Endothelial cell of umbilical vein (primary cell): ENCODE results near the gene TNFRSF4. TPM values are rescaled to one million over a fixed set of nuclear protein-coding genes. Genes with fewer than 3 reads are reported as not detected.

Source experiments
- BruUV-seq: library from RNA; stranded (reverse); fragments of 400-500 nt; replicated peaks from 2 replicates; lab custom pipeline; 2021; lab: Mats Ljungman, UMichigan
- CTCF ChIA-PET: fragments of 300-600, 350-600 bp; sonication (Branson Sonifier 250); formaldehyde crosslinking; loops from one replicate; lab custom pipeline; 2021; ENCODE audit warnings: antibody characterized with exemption, inconsistent platforms; lab: Charles Lee
- POLR2A ChIA-PET: fragments of 300-600, 350-600 bp; sonication (Branson Sonifier 250); formaldehyde crosslinking; loops from one replicate; lab custom pipeline; 2021; ENCODE audit warnings: antibody characterized with exemption, inconsistent platforms; lab: Charles Lee
- DNase-seq: peaks from one replicate; pipeline ENCODE4 v3.0.0-alpha.2; 2011; ENCODE audit warnings: low read depth, low spot score
- FAIRE-seq: peaks from 2 replicates; lab custom pipeline; 2011; peaks lifted over from hg19 to GRCh38; lab: Jason Lieb, UNC
- H2AFZ ChIP-seq: 2 replicates; pipeline ENCODE4 v1.6.0; 2012; ENCODE audit warnings: low read depth, low read length, control low read depth, inconsistent platforms
- H3K27ac ChIP-seq: 2 replicates; pipeline ENCODE4 v1.5.1; 2011; ENCODE audit warnings: low read depth, mild to moderate bottlenecking, control low read depth, low read length, moderate library complexity; ENCODE audit not compliant: insufficient read depth
- H3K27me3 ChIP-seq, 2 experiments: 2 replicates each; pipeline versions ENCODE4 v1.6.0 to v1.6.1; 2011; ENCODE audit warnings: low read length in 2 of 2, mixed read lengths in 1 of 2; ENCODE audit not compliant: control insufficient read depth in 2 of 2, insufficient read depth in 2 of 2
- H3K36me3 ChIP-seq, 2 experiments: 2 replicates in 1 of 2; 3 replicates in 1 of 2; pipeline ENCODE4 v1.5.1; 2011; ENCODE audit warnings: low read length in 2 of 2, mild to moderate bottlenecking in 1 of 2, moderate library complexity in 1 of 2; ENCODE audit not compliant: control insufficient read depth in 2 of 2, insufficient read depth in 2 of 2; ENCODE audit errors: extremely low read depth in 1 of 2
- H3K4me1 ChIP-seq: 3 replicates; pipeline ENCODE4 v1.5.1; 2011; ENCODE audit warnings: mild to moderate bottlenecking, low read length; ENCODE audit not compliant: control insufficient read depth, insufficient read depth; ENCODE audit errors: extremely low read depth
- H3K4me2 ChIP-seq: 2 replicates; pipeline ENCODE4 v1.6.1; 2011; ENCODE audit warnings: low read length, control low read depth, mixed read lengths; ENCODE audit not compliant: insufficient read depth
- H3K4me3 ChIP-seq, 3 experiments: fragments of 200-600 bp in 1 of 3; sonication (generic), shearing (Covaris generic) in 1 of 3; replicated peaks in 1 of 3; 2 replicates each; pipeline ENCODE4 v1.5.1; 2011 to 2016; ENCODE audit warnings: control low read depth in 3 of 3, low read length in 3 of 3, mild to moderate bottlenecking in 2 of 3, inconsistent platforms in 1 of 3, low read depth in 1 of 3, moderate library complexity in 1 of 3; ENCODE audit not compliant: insufficient read depth in 1 of 3
- H3K79me2 ChIP-seq: 2 replicates; pipeline ENCODE4 v1.6.0; 2012; ENCODE audit warnings: low read length, inconsistent platforms; ENCODE audit not compliant: control insufficient read depth, insufficient read depth
- H3K9ac ChIP-seq: replicated peaks from 2 replicates; pipeline ENCODE3; 2011; ENCODE audit warnings: low read length, control low read depth; ENCODE audit not compliant: insufficient read depth; ENCODE audit errors: extremely low read depth
- H3K9me1 ChIP-seq: replicated peaks from 3 replicates; pipeline ENCODE4 v1.6.0; 2011; ENCODE audit warnings: mild to moderate bottlenecking, low read length; ENCODE audit not compliant: control insufficient read depth, insufficient read depth; ENCODE audit errors: extremely low read depth
- H3K9me3 ChIP-seq: replicated peaks from 2 replicates; pipeline ENCODE4 v1.5.1; 2012; ENCODE audit warnings: low read length, inconsistent platforms; ENCODE audit not compliant: control insufficient read depth, insufficient read depth
- H4K20me1 ChIP-seq: replicated peaks from 2 replicates; pipeline ENCODE3; 2011; ENCODE audit warnings: mild to moderate bottlenecking, low read length; ENCODE audit not compliant: control insufficient read depth, insufficient read depth; ENCODE audit errors: extremely low read depth
- CTCF ChIP-seq, 2 donors: IDR thresholded peaks; 1 replicate in 1 of 2; 2 replicates in 1 of 2; pipeline ENCODE4 v1.5.1; 2011; ENCODE audit warnings: low read length in 2 of 2, mild to moderate bottlenecking in 2 of 2, moderate library complexity in 2 of 2, control low read depth in 1 of 2, inconsistent platforms in 1 of 2, low read depth in 1 of 2; ENCODE audit not compliant: insufficient read depth in 1 of 2; ENCODE audit errors: extremely low read depth in 1 of 2
- EZH2 ChIP-seq: IDR thresholded peaks from 2 replicates; pipeline ENCODE4 v1.6.1; 2012; ENCODE audit warnings: borderline replicate concordance, low read depth, mild to moderate bottlenecking, moderate library complexity, low read length, inconsistent platforms; ENCODE audit not compliant: severe bottlenecking
- FOS ChIP-seq: IDR thresholded peaks from 2 replicates; pipeline ENCODE4 v1.6.1; 2011; ENCODE audit warnings: mild to moderate bottlenecking, low read length, moderate library complexity, borderline replicate concordance; ENCODE audit not compliant: insufficient read depth
- GATA2 ChIP-seq: IDR thresholded peaks from 2 replicates; pipeline ENCODE4 v1.7.0; 2011; ENCODE audit warnings: low read depth, mild to moderate bottlenecking, moderate library complexity, mixed read lengths, low read length; ENCODE audit not compliant: insufficient read length, insufficient read depth
- JUN ChIP-seq: IDR thresholded peaks from 2 replicates; pipeline ENCODE4 v1.6.1; 2011; ENCODE audit warnings: borderline replicate concordance, low read depth; ENCODE audit not compliant: insufficient read length, insufficient read depth
- MYC ChIP-seq: IDR thresholded peaks from one replicate; pipeline ENCODE4 v1.6.1; 2011; ENCODE audit warnings: mild to moderate bottlenecking, low read depth, low read length
- POLR2A ChIP-seq: IDR thresholded peaks from 2 replicates; pipeline ENCODE4 v1.6.1; 2012; ENCODE audit warnings: low read depth, mild to moderate bottlenecking, control low read depth, low read length
- POLR2AphosphoS5 ChIP-seq: IDR thresholded peaks from 2 replicates; pipeline ENCODE4 v1.6.1; 2012; ENCODE audit warnings: low read depth, mild to moderate bottlenecking, control low read depth, low read length, moderate library complexity; ENCODE audit not compliant: insufficient read depth
- dilution Hi-C: fragments of 300-500 bp; cut with MboI; formaldehyde crosslinking; loops from one replicate; pipeline ENCODE4 v1.15.0; 2019; ENCODE audit warnings: low sequenced_read_pairs; ENCODE audit not compliant: extremely low pct_ligation_motif_present
- intact Hi-C: fragments of 100-400 bp; cut with micrococcal nuclease; formaldehyde crosslinking; loops from one replicate; pipeline ENCODE4 v1.10.0; 2022
- polyA plus RNA-seq, 4 experiments: library from polyadenylated mRNA; depleted of rRNA in 3 of 4; stranded (reverse) in 3 of 4; unstranded in 1 of 4; fragments of >200 nt; gene quantifications; 2 replicates each; pipeline versions ENCODE4 v1.2.1 to v1.2.3, GENCODE V29; 2011 to 2012; ENCODE audit warnings: missing spikeins in 1 of 4
- total RNA-seq: library from RNA; stranded (reverse); gene quantifications from 2 replicates; pipeline ENCODE4 v1.2.3, GENCODE V29; 2021
- TF ChIP-seq, protein P1 (sequence below): IDR thresholded peaks from 2 replicates; pipeline ENCODE4 v1.6.1; 2011; ENCODE audit not compliant: insufficient read depth, insufficient read length

The TNFRSF4 gene
- total and polyA plus RNA-seq, 2 donors (not counting 3 experiments of a cell fraction or from before 2014, with no cell fraction given), result 0.55 to 1.5 TPM

DNA sequence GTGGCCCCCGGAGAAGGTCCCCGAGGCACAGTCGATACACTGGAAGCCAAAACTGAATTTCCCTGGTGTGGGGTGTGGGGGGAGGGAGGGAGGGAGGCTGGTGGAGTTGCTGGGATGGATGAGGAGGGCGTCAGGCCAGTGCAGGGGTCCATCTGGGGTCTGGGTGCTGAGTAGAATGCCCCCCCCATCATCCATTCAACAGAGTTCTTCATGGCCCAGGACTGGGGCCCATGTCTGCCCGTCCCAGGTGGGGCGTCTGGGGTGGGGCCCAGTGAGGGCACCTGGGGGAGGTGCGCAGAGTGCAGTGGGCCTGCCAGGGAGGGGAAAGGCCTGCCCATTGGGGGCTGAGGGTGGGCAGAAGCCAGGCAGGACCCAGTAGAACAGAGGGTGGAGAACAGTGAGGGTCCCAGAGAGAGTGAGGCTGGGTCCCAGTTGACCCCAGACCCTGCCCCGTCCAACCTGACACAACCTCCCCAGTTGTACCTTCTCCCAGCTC, 9.5 kb downstream of the TNFRSF4 start:
- FAIRE-seq, result no peak
- ChIA-PET POLR2A (interaction anchor here (0.6 kb wide), 1 partner anchor 69 kb away, joined by 3 read pairs; the partner anchor contains the start of gene UBE2J2), CTCF (no interaction called here)

More for the DNA sequence above, 9.5 kb downstream of the TNFRSF4 start:
- Histone ChIP-seq H2AFZ (no peak overlapping the region), H3K9ac (no peak overlapping the region), H3K4me2 (no peak overlapping the region), H4K20me1 (no peaks in the 10 kb centered on the region), H3K4me1 (no peaks in the 10 kb centered on the region), H3K27ac (no peak overlapping the region), H3K4me3 (no peak overlapping the region), H3K36me3 (no peaks in the 10 kb centered on the region), H3K9me1 (no peaks in the 10 kb centered on the region), H3K9me3 (no peaks in the 10 kb centered on the region), H3K27me3 (peaks cover 5 to 15% of the 10 kb centered on the region in 2 experiments), H3K79me2 (no peaks in the 10 kb centered on the region)
- dilution Hi-C loops, result no loop called here
- intact Hi-C loops, result no loop called here
- no peak for DNase-seq
- TF ChIP-seq POLR2AphosphoS5, result no peak
- no peak for TF ChIP-seq GATA2
- TF ChIP-seq EZH2, result no peak
- TF ChIP-seq, protein P1, sequence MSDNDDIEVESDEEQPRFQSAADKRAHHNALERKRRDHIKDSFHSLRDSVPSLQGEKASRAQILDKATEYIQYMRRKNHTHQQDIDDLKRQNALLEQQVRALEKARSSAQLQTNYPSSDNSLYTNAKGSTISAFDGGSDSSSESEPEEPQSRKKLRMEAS, result no peak
- no peak for TF ChIP-seq POLR2A
- no peak for TF ChIP-seq CTCF (IDR thresholded peaks at IDR 0.05; ENCODE audit: extremely low read depth in 1 of 2, insufficient read depth in 1 of 2, low read depth in 1 of 2, low read length in 2 of 2)
- no peak for TF ChIP-seq MYC
- no peak for TF ChIP-seq JUN
- no peak for TF ChIP-seq FOS
- no TSS peak for BruUV-seq
